Measurements from ENCODE around the gene HOXD11. TPM values are rescaled to one million over a fixed set of nuclear protein-coding genes. Genes with fewer than 3 reads are reported as not detected.

The HOXD11 gene
- total and polyA plus RNA-seq, 7 donors = not detected

- intact Hi-C loops (cut with DNase I) = loop anchor here in 1 of 2 donors (5.0 kb wide), 1 partner anchor 35 kb away; no protein-coding TSS in a partner anchor
- H3K9me3 ChIP-seq = no peaks in the 10 kb centered on the region
- H3K4me3 ChIP-seq = no peak overlapping the region
- WGBS, 3 donors = 29 to 30% (median 29%) methylated on average over 39 to 40 of the region's 40 CpGs
- DNase-seq (no peak), ATAC-seq (no peak)
- TF ChIP-seq, protein P1, sequence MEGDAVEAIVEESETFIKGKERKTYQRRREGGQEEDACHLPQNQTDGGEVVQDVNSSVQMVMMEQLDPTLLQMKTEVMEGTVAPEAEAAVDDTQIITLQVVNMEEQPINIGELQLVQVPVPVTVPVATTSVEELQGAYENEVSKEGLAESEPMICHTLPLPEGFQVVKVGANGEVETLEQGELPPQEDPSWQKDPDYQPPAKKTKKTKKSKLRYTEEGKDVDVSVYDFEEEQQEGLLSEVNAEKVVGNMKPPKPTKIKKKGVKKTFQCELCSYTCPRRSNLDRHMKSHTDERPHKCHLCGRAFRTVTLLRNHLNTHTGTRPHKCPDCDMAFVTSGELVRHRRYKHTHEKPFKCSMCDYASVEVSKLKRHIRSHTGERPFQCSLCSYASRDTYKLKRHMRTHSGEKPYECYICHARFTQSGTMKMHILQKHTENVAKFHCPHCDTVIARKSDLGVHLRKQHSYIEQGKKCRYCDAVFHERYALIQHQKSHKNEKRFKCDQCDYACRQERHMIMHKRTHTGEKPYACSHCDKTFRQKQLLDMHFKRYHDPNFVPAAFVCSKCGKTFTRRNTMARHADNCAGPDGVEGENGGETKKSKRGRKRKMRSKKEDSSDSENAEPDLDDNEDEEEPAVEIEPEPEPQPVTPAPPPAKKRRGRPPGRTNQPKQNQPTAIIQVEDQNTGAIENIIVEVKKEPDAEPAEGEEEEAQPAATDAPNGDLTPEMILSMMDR (IDR thresholded peaks at IDR 0.05) = no peak
- H3K36me3 ChIP-seq (ENCODE audit: insufficient read depth in 1 of 2, low read depth in 1 of 2) = no peaks in the 10 kb centered on the region
- H3K4me1 ChIP-seq = peaks cover 2% of the 10 kb centered on the region
- peaks cover 4 to 100% (median 68%) of the 10 kb centered on the region in 3 donors for H3K27me3 ChIP-seq (ENCODE audit: insufficient read depth in 3 of 3, low read length in 2 of 3)
- H3K27ac ChIP-seq = no peak overlapping the region
These were observed 5.6 kb downstream of the HOXD11 start for GRCh38 chr2:176112375-176113302.

DNA sequence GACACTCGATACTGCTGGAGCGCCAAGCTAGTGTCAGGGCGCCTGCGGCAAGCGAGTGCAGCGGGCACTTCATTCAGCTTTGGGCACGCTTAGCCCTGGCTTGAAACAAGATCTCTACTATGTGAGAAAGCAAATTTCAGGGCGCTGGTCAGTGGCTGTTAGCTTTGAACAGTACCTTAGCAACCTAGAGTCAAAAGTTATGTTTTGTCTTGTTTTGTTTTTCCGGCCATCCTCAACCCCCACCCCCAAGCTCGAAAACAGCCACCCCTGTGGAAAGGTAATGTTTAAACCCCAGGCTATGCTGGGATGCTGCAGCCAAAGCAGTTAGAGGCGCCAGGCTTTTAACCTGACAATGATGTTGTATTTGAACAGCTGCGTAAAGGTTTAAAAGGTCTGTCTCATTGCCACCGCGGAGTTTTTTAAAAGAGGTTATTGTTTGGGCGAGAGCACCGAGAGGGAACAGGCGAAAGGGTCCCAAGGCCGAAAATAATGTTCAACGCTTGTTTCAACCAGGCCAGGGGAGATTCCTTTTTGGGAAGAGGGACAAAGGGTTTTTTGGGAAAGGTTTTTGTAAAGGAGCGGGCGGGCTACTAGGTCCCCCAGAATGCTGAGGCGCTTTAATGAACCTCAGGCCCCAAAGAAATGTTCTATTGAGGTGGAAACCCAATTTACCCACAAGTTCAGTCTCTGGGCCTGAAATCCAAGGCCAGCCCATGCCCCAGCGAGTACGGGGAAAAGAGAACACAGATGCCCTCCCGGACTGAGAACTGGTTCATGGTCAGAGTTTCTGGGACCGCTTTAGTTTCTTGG lies 7.2 kb downstream of the HOXD11 start:
- intact Hi-C loops (cut with DNase I) = loop anchor here in 1 of 2 donors (5.0 kb wide), 1 partner anchor 37 kb away; no protein-coding TSS in a partner anchor
- Histone ChIP-seq H3K4me3 (no peak overlapping the region), H3K9me3 (no peaks in the 10 kb centered on the region), H3K36me3 (ENCODE audit: insufficient read depth in 1 of 2, low read depth in 1 of 2) (no peaks in the 10 kb centered on the region), H3K27ac (no peak overlapping the region), H3K4me1 (peaks cover 2% of the 10 kb centered on the region), H3K27me3 (ENCODE audit: insufficient read depth in 3 of 3, low read length in 2 of 3) (peaks cover 4 to 100% (median 65%) of the 10 kb centered on the region in 3 donors)
- no peak for ATAC-seq
- DNase-seq = no peak
- WGBS, 3 donors = 43 to 51% (median 46%) methylated on average over 26 of the region's 26 CpGs
- TF ChIP-seq, protein P1 (IDR thresholded peaks at IDR 0.05) = no peak

- Histone ChIP-seq H3K4me1 (peaks cover 2% of the 10 kb centered on the region), H3K4me3 (no peak overlapping the region), H3K36me3 (ENCODE audit: insufficient read depth in 1 of 2, low read depth in 1 of 2) (no peaks in the 10 kb centered on the region), H3K27me3 (ENCODE audit: insufficient read depth in 3 of 3, low read length in 2 of 3) (peaks cover 4 to 100% (median 62%) of the 10 kb centered on the region in 3 donors), H3K9me3 (no peaks in the 10 kb centered on the region), H3K27ac (no peak overlapping the region)
- ATAC-seq (no peak), DNase-seq (no peak)
- intact Hi-C loops (cut with DNase I) = loop anchor here in 1 of 2 donors (5.0 kb wide), 1 partner anchor 38 kb away; no protein-coding TSS in a partner anchor
- TF ChIP-seq, protein P1 (IDR thresholded peaks at IDR 0.05) = no peak
- WGBS, 3 donors = 49 to 73% (median 70%) methylated on average over 15 to 16 of the region's 16 CpGs
These were observed 8.0 kb downstream of the HOXD11 start for GRCh38 chr2:176114930-176115625.

All from psoas muscle (tissue), 8 donors.